ENCODE results near the gene ZNF831. TPM values are rescaled to one million over a fixed set of nuclear protein-coding genes. Genes with fewer than 3 reads are reported as not detected.

ZNF831 gene
- total and polyA plus RNA-seq, 4 donors, result 0.02 to 0.10 (median 0.06) TPM; not detected in 1

- peaks cover 18% of the 10 kb centered on the region for H3K4me1 ChIP-seq (ENCODE audit: control insufficient read depth, insufficient read depth, low read length)
- H3K27ac ChIP-seq (ENCODE audit: low read depth, low read length), result no peak overlapping the region
- no peaks in the 10 kb centered on the region for H3K27me3 ChIP-seq (ENCODE audit: control insufficient read depth, insufficient read depth, low read length)
- H3K4me3 ChIP-seq (ENCODE audit: low read depth, low read length), result no peak overlapping the region
- peak in 1 of 6 donors; percentile 31 for DNase-seq (ENCODE audit: low read depth in 4 of 6, low spot score in 6 of 6)
- no peaks in the 10 kb centered on the region for H3K36me3 ChIP-seq (ENCODE audit: control insufficient read depth, insufficient read depth, low read length)
- WGBS (ENCODE audit: insufficient coverage), result 80% methylated on average over 15 of the region's 15 CpGs
- no peaks in the 10 kb centered on the region for H3K9me3 ChIP-seq (ENCODE audit: control insufficient read depth, insufficient read depth, low read length)
These were observed 39.2 kb upstream of the ZNF831 start for GRCh38 chr20:59124296-59125029.

DNA sequence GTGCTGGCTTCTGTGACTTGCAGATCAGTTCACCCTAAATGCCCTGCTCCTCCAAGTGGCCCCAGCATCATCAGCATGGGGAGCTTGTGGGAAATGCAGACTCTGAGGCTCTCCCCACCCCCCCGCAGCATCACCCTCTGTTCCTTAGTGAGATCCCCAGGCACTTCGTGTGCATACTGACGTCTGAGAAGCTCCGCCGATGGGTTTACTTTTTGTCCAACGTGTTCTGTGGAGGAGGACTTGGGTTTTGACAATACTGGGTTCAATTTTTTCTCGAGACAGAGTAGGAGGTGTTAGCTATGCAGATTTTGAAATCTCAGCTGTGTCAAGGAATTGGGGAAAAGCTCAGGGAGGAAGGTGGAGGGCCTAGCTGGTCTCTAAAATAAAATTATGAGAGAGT lies 38.3 kb upstream of the ZNF831 start:
- DNase-seq (ENCODE audit: low read depth in 4 of 6, low spot score in 6 of 6), result no peak
- Histone ChIP-seq H3K9me3 (ENCODE audit: control insufficient read depth, insufficient read depth, low read length) (no peaks in the 10 kb centered on the region), H3K4me1 (ENCODE audit: control insufficient read depth, insufficient read depth, low read length) (peaks cover 18% of the 10 kb centered on the region), H3K27me3 (ENCODE audit: control insufficient read depth, insufficient read depth, low read length) (no peaks in the 10 kb centered on the region), H3K4me3 (ENCODE audit: low read depth, low read length) (no peak overlapping the region), H3K27ac (ENCODE audit: low read depth, low read length) (no peak overlapping the region), H3K36me3 (ENCODE audit: control insufficient read depth, insufficient read depth, low read length) (no peaks in the 10 kb centered on the region)
- 84% methylated on average over 7 of the region's 7 CpGs for WGBS (ENCODE audit: insufficient coverage)

GRCh38 chr20:59125836-59126235 lies 37.8 kb upstream of the ZNF831 start:
- no peaks in the 10 kb centered on the region for H3K36me3 ChIP-seq (ENCODE audit: control insufficient read depth, insufficient read depth, low read length)
- H3K27ac ChIP-seq (ENCODE audit: low read depth, low read length), result no peak overlapping the region

GRCh38 chr20:59127839-59128238 lies 35.8 kb upstream of the ZNF831 start:
- WGBS (ENCODE audit: insufficient coverage), result 86% methylated on average over 1 of the region's 6 CpGs
- H3K27me3 ChIP-seq (ENCODE audit: control insufficient read depth, insufficient read depth, low read length), result no peaks in the 10 kb centered on the region
- no peak overlapping the region for H3K27ac ChIP-seq (ENCODE audit: low read depth, low read length)
- H3K4me1 ChIP-seq (ENCODE audit: control insufficient read depth, insufficient read depth, low read length), result peaks cover 19% of the 10 kb centered on the region
- H3K36me3 ChIP-seq (ENCODE audit: control insufficient read depth, insufficient read depth, low read length), result no peaks in the 10 kb centered on the region
- no peaks in the 10 kb centered on the region for H3K9me3 ChIP-seq (ENCODE audit: control insufficient read depth, insufficient read depth, low read length)
- H3K4me3 ChIP-seq (ENCODE audit: low read depth, low read length), result no peak overlapping the region
- DNase-seq (ENCODE audit: low read depth in 4 of 6, low spot score in 6 of 6), result no peak

More at GRCh38 chr20:59125836-59126235, 37.8 kb upstream of the ZNF831 start:
- 43% methylated on average over 2 of the region's 7 CpGs for WGBS (ENCODE audit: insufficient coverage)
- DNase-seq (ENCODE audit: low read depth in 4 of 6, low spot score in 6 of 6), result no peak
- peaks cover 18% of the 10 kb centered on the region for H3K4me1 ChIP-seq (ENCODE audit: control insufficient read depth, insufficient read depth, low read length)
- H3K9me3 ChIP-seq (ENCODE audit: control insufficient read depth, insufficient read depth, low read length), result no peaks in the 10 kb centered on the region
- no peak overlapping the region for H3K4me3 ChIP-seq (ENCODE audit: low read depth, low read length)
- H3K27me3 ChIP-seq (ENCODE audit: control insufficient read depth, insufficient read depth, low read length), result no peaks in the 10 kb centered on the region

DNA sequence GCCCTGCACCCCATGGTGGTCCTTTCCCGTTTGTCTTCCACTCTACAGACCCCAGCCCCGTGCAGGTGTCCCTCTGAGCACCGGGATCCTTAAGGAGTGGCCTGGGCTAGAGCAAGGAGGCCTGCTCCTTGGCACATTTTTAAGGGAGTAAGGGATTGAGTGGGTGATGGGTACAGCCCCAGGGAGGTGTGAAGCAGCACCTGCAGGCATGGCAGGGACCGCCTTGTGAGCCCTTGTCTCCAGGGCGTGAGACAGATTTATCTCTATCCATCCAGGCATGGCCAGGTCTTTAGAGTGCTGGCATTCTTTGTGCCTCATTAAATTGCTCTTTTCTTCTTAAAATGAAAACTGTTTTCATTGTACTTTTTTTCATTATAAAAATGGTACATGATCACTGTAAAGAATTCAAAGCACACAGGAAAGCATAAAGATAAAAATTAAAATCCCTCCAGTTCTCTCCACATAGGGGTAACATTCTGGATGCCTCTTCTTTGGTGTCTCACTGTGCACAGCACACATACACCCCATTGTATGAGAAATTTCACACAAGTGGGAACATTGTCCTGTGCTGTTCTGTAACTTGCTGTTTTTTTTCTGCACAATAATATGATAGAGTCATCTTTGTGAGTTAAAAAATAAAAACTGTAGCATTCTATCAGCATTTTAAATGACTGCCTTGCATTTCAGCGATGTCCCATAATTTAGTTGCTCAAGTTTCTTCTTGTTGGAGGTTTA lies 31.9 kb upstream of the ZNF831 start:
- H3K4me3 ChIP-seq (ENCODE audit: low read depth, low read length), result no peak overlapping the region
- H3K27ac ChIP-seq (ENCODE audit: low read depth, low read length), result no peak overlapping the region
- no peaks in the 10 kb centered on the region for H3K9me3 ChIP-seq (ENCODE audit: control insufficient read depth, insufficient read depth, low read length)
- no peaks in the 10 kb centered on the region for H3K27me3 ChIP-seq (ENCODE audit: control insufficient read depth, insufficient read depth, low read length)
- no peak for DNase-seq (ENCODE audit: low read depth in 4 of 6, low spot score in 6 of 6)
- whole genome bisulfite sequencing (ENCODE audit: insufficient coverage), result 65% methylated on average over 4 of the region's 6 CpGs
- peaks cover 6% of the 10 kb centered on the region for H3K4me1 ChIP-seq (ENCODE audit: control insufficient read depth, insufficient read depth, low read length)
- H3K36me3 ChIP-seq (ENCODE audit: control insufficient read depth, insufficient read depth, low read length), result no peaks in the 10 kb centered on the region

GRCh38 chr20:59134182-59134581 lies 29.4 kb upstream of the ZNF831 start:
- 73% methylated on average over 5 of the region's 5 CpGs for WGBS (ENCODE audit: insufficient coverage)
- no peaks in the 10 kb centered on the region for H3K9me3 ChIP-seq (ENCODE audit: control insufficient read depth, insufficient read depth, low read length)

GRCh38 chr20:59135093-59135492 lies 28.5 kb upstream of the ZNF831 start:
- Histone ChIP-seq H3K4me1 (ENCODE audit: control insufficient read depth, insufficient read depth, low read length) (peaks cover 6% of the 10 kb centered on the region), H3K36me3 (ENCODE audit: control insufficient read depth, insufficient read depth, low read length) (no peaks in the 10 kb centered on the region), H3K4me3 (ENCODE audit: low read depth, low read length) (no peak overlapping the region), H3K27ac (ENCODE audit: low read depth, low read length) (no peak overlapping the region), H3K9me3 (ENCODE audit: control insufficient read depth, insufficient read depth, low read length) (no peaks in the 10 kb centered on the region), H3K27me3 (ENCODE audit: control insufficient read depth, insufficient read depth, low read length) (no peaks in the 10 kb centered on the region)
- 88% methylated on average over 3 of the region's 3 CpGs for WGBS (ENCODE audit: insufficient coverage)
- DNase-seq (ENCODE audit: low read depth in 4 of 6, low spot score in 6 of 6), result no peak

More at GRCh38 chr20:59134182-59134581, 29.4 kb upstream of the ZNF831 start:
- H3K4me3 ChIP-seq (ENCODE audit: low read depth, low read length), result no peak overlapping the region
- no peaks in the 10 kb centered on the region for H3K36me3 ChIP-seq (ENCODE audit: control insufficient read depth, insufficient read depth, low read length)
- H3K27me3 ChIP-seq (ENCODE audit: control insufficient read depth, insufficient read depth, low read length), result no peaks in the 10 kb centered on the region
- H3K27ac ChIP-seq (ENCODE audit: low read depth, low read length), result no peak overlapping the region
- H3K4me1 ChIP-seq (ENCODE audit: control insufficient read depth, insufficient read depth, low read length), result peaks cover 6% of the 10 kb centered on the region
- DNase-seq (ENCODE audit: low read depth in 4 of 6, low spot score in 6 of 6), result no peak

DNA sequence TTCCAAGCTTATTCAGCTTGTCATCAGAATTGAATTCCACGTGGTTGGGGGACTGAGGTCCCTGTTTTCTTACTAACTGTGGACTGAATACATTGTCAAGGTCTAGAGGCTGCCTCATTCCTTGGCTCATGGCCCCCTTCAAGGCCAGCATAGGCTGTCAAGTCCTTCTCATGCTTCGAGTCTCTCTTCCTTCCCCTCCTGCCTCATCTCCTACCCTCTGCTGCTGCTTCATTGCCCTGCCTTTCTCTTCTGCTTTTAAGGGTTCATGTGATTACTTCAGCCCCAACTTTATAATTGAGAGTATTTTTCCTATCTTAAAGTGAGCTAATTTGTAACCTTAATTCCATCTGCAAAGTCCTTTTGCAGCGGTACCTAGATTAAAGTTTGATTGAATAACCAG lies 27.6 kb upstream of the ZNF831 start:
- Histone ChIP-seq H3K27ac (ENCODE audit: low read depth, low read length) (no peak overlapping the region), H3K27me3 (ENCODE audit: control insufficient read depth, insufficient read depth, low read length) (no peaks in the 10 kb centered on the region), H3K36me3 (ENCODE audit: control insufficient read depth, insufficient read depth, low read length) (no peaks in the 10 kb centered on the region), H3K4me3 (ENCODE audit: low read depth, low read length) (no peak overlapping the region), H3K9me3 (ENCODE audit: control insufficient read depth, insufficient read depth, low read length) (no peaks in the 10 kb centered on the region), H3K4me1 (ENCODE audit: control insufficient read depth, insufficient read depth, low read length) (peaks cover 6% of the 10 kb centered on the region)
- no peak for DNase-seq (ENCODE audit: low read depth in 4 of 6, low spot score in 6 of 6)
- whole genome bisulfite sequencing (ENCODE audit: insufficient coverage), result 92% methylated on average over 2 of the region's 3 CpGs

- 100% methylated on average over 1 of the region's 1 CpG for WGBS (ENCODE audit: insufficient coverage)
These were observed 26.1 kb upstream of the ZNF831 start for GRCh38 chr20:59137532-59137931.

More at GRCh38 chr20:59137532-59137931, 26.1 kb upstream of the ZNF831 start:
- Histone ChIP-seq H3K27ac (ENCODE audit: low read depth, low read length) (no peak overlapping the region), H3K4me1 (ENCODE audit: control insufficient read depth, insufficient read depth, low read length) (peaks cover 2% of the 10 kb centered on the region), H3K36me3 (ENCODE audit: control insufficient read depth, insufficient read depth, low read length) (no peaks in the 10 kb centered on the region), H3K27me3 (ENCODE audit: control insufficient read depth, insufficient read depth, low read length) (no peaks in the 10 kb centered on the region), H3K9me3 (ENCODE audit: control insufficient read depth, insufficient read depth, low read length) (no peaks in the 10 kb centered on the region), H3K4me3 (ENCODE audit: low read depth, low read length) (no peak overlapping the region)
- no peak for DNase-seq (ENCODE audit: low read depth in 4 of 6, low spot score in 6 of 6)
